Right lobe of liver (tissue), 6 donors: ENCODE measurements around the gene SLC30A9. TPM values are rescaled to one million over a fixed set of nuclear protein-coding genes. Genes with fewer than 3 reads are reported as not detected.

Experiments used
- ATAC-seq, 4 donors: fragments of 200-7000 bp; cut with Tn5 transposase; one replicate each; pipeline ENCODE4 v1.9.1; 2020; ENCODE audit warnings: mild to moderate bottlenecking in 4 of 4, moderate library complexity in 4 of 4
- DNase-seq, 3 donors: peaks; one replicate each; pipeline ENCODE4 v3.0.0-alpha.2; 2020
- H3K27ac ChIP-seq, 3 donors: fragments of 200-600 bp; one replicate each; pipeline ENCODE4 v1.8.0; 2022
- H3K27me3 ChIP-seq, 2 donors: fragments of 200-600 bp; one replicate each; pipeline ENCODE4 v1.8.0; 2022
- H3K36me3 ChIP-seq, 4 donors: fragments of 200-600 bp; sonication (generic) in 1 of 4; one replicate each; pipeline versions ENCODE4 v1.5.1 to v1.8.0; 2017 to 2022; ENCODE audit warnings: control low read depth in 1 of 4
- H3K4me1 ChIP-seq, 4 donors: fragments of 200-600 bp; sonication (generic) in 1 of 4; one replicate each; pipeline versions ENCODE4 v1.5.1 to v1.8.0; 2017 to 2022; ENCODE audit warnings: control low read depth in 1 of 4
- H3K4me3 ChIP-seq, 3 donors: fragments of 200-600 bp; one replicate each; pipeline ENCODE4 v1.8.0; 2022
- H3K9me3 ChIP-seq, 4 donors: fragments of 200-600 bp; sonication (generic) in 1 of 4; one replicate each; pipeline versions ENCODE4 v1.5.1 to v1.8.0; 2017 to 2022; ENCODE audit warnings: control low read depth in 1 of 4
- CTCF ChIP-seq, 4 donors: fragments of 200-600 bp in 3 of 4; fragments of 450-650 bp in 1 of 4; IDR thresholded peaks; one replicate each; pipeline versions ENCODE4 v1.5.1 to v1.8.0; 2016 to 2022; ENCODE audit warnings: antibody characterized with exemption in 4 of 4, mild to moderate bottlenecking in 2 of 4
- POLR2A ChIP-seq: fragments of 450-650 bp; IDR thresholded peaks from one replicate; pipeline ENCODE4 v1.6.1; 2017; ENCODE audit warnings: antibody characterized with exemption, mild to moderate bottlenecking
- WGBS: methylation state at CpG from one replicate; pipeline ENCODE4 v1.1.6; 2018; ENCODE audit warnings: low coverage, low lambda C conversion rate; ENCODE audit not compliant: insufficient coverage; ENCODE audit errors: missing lambda C conversion rate; 5-methylcytosine and 5-hydroxymethylcytosine counted together
- intact Hi-C, 2 donors: fragments of 100-400 bp; cut with DNase I; formaldehyde crosslinking; loops; one replicate each; pipeline versions ENCODE4 v1.11.2 to v1.14.1; 2022
- total RNA-seq, 6 experiments: library from RNA; depleted of rRNA in 2 of 6; stranded (reverse); fragments of >200 nt in 2 of 6; fragmentation: NEBNext Ultra II Directional in 3 of 6; extraction: Animal tissue kit (Norgen Biotek cat#: 25700) in 3 of 6; gene quantifications; one replicate each; pipeline versions ENCODE4 v1.1.0 to v1.2.4, GENCODE V29; 2016 to 2023
- donor health status: DM: no; HTN: yes; CAD: no.
- donor health status: DM: no; HTN: no; CAD: no.
- donor health status: DM: no; HTN: no; CAD: no.
- donor health status: DM: no; HTN: yes; CAD: no.
- donor health status: DM: no; HTN: yes; CAD: no.

The SLC30A9 gene
- total RNA-seq, 6 experiments from 2014 or later: 23.2 to 34.1 (median 25.6) TPM

GRCh38 chr4:41991916-41992767 is 1.8 kb downstream of the SLC30A9 start:
- Histone ChIP-seq H3K4me1 (peaks cover 0 to 19% (median 3%) of the 10 kb centered on the region in 4 donors), H3K4me3 (no peak overlapping the region), H3K27ac (no peak overlapping the region), H3K9me3 (no peaks in the 10 kb centered on the region), H3K27me3 (no peaks in the 10 kb centered on the region), H3K36me3 (no peaks in the 10 kb centered on the region)
- ATAC-seq (no peak), DNase-seq (no peak)
- intact Hi-C loops: no loop called here
- WGBS: 91% methylated on average over 7 of the region's 10 CpGs
- no peak for TF ChIP-seq POLR2A
- TF ChIP-seq CTCF (IDR thresholded peaks at IDR 0.05): no peak

- Histone ChIP-seq H3K9me3 (no peaks in the 10 kb centered on the region), H3K27ac (no peak overlapping the region), H3K27me3 (no peaks in the 10 kb centered on the region), H3K4me1 (peaks cover 0 to 19% (median 3%) of the 10 kb centered on the region in 4 donors), H3K36me3 (no peaks in the 10 kb centered on the region), H3K4me3 (no peak overlapping the region)
- TF ChIP-seq POLR2A (no peak), CTCF (IDR thresholded peaks at IDR 0.05) (no peak)
- no peak for DNase-seq
- 68% methylated on average over 4 of the region's 4 CpGs for WGBS
- intact Hi-C loops: no loop called here
- ATAC-seq: no peak
Observed at GRCh38 chr4:41992967-41993857, 2.9 kb downstream of the SLC30A9 start.

- Histone ChIP-seq H3K4me1 (peaks cover 0 to 14% (median 3%) of the 10 kb centered on the region in 4 donors), H3K9me3 (no peaks in the 10 kb centered on the region), H3K4me3 (no peak overlapping the region), H3K36me3 (no peaks in the 10 kb centered on the region), H3K27me3 (no peaks in the 10 kb centered on the region), H3K27ac (no peak overlapping the region)
- DNase-seq (no peak), ATAC-seq (no peak)
- intact Hi-C loops: no loop called here
- WGBS: 85% methylated on average over 3 of the region's 3 CpGs
- TF ChIP-seq CTCF (IDR thresholded peaks at IDR 0.05): no peak
- TF ChIP-seq POLR2A: no peak
Observed at GRCh38 chr4:41994461-41994985, 4.2 kb downstream of the SLC30A9 start.

- TF ChIP-seq CTCF (IDR thresholded peaks at IDR 0.05) (no peak), POLR2A (no peak)
- DNase-seq: no peak
- H3K36me3 ChIP-seq: no peaks in the 10 kb centered on the region
Observed at GRCh38 chr4:41998019-41998418, 7.7 kb downstream of the SLC30A9 start.

More at GRCh38 chr4:41998019-41998418, 7.7 kb downstream of the SLC30A9 start:
- Histone ChIP-seq H3K27ac (no peak overlapping the region), H3K27me3 (no peaks in the 10 kb centered on the region), H3K9me3 (no peaks in the 10 kb centered on the region), H3K4me3 (no peak overlapping the region), H3K4me1 (no peaks in the 10 kb centered on the region)
- no peak for ATAC-seq
- intact Hi-C loops: no loop called here
- WGBS: 89% methylated on average over 3 of the region's 3 CpGs
